ENCODE measurements around the gene ULK3.

DNA sequence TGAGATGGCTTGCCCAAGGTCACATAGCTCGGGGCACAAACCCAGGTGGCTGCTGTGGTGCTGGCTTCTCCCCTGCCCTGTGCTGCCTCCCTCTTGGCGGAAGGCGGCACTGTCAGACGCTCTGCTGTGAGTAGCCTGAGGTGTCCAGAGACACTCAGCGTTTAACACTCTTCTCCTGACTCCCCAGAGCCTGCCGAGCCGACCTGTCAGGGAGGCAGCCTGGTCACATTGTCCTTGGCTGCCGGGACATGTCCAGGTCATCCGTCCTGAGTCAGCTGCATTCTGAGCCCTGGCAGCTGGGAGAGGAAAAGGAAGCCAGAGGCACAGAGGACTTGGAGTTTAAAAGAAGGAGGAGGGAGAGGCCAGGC, 25.6 kb downstream of the ULK3 start:
- TF ChIP-seq, protein P1, sequence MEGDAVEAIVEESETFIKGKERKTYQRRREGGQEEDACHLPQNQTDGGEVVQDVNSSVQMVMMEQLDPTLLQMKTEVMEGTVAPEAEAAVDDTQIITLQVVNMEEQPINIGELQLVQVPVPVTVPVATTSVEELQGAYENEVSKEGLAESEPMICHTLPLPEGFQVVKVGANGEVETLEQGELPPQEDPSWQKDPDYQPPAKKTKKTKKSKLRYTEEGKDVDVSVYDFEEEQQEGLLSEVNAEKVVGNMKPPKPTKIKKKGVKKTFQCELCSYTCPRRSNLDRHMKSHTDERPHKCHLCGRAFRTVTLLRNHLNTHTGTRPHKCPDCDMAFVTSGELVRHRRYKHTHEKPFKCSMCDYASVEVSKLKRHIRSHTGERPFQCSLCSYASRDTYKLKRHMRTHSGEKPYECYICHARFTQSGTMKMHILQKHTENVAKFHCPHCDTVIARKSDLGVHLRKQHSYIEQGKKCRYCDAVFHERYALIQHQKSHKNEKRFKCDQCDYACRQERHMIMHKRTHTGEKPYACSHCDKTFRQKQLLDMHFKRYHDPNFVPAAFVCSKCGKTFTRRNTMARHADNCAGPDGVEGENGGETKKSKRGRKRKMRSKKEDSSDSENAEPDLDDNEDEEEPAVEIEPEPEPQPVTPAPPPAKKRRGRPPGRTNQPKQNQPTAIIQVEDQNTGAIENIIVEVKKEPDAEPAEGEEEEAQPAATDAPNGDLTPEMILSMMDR (IDR thresholded peaks at IDR 0.05; ENCODE audit: poor library complexity), result peak; percentile 18
- TF ChIP-seq EZH2 (IDR thresholded peaks at IDR 0.05; ENCODE audit: borderline replicate concordance), result no peak

Measured in hepatocyte (in vitro differentiated cells).